Endodermal cell (in vitro differentiated cells): Measurements from ENCODE around the gene NAA50. TPM values are rescaled to one million over a fixed set of nuclear protein-coding genes. Genes with fewer than 3 reads are reported as not detected.

Source experiments
- DNase-seq: peaks from one replicate; pipeline ENCODE4 v3.0.0-alpha.2; 2017
- H3K27ac ChIP-seq: 2 replicates; pipeline ENCODE4 v1.5.1; 2013; ENCODE audit warnings: mild to moderate bottlenecking, low read depth, low read length, moderate library complexity
- H3K27me3 ChIP-seq: 2 replicates; pipeline ENCODE4 v1.6.1; 2013; ENCODE audit warnings: mild to moderate bottlenecking, low read length, moderate library complexity; ENCODE audit not compliant: insufficient read depth, control insufficient read depth, poor library complexity, severe bottlenecking
- H3K36me3 ChIP-seq: 2 replicates; pipeline ENCODE4 v1.7.0; 2013; ENCODE audit warnings: mild to moderate bottlenecking, low read length, moderate library complexity; ENCODE audit not compliant: control insufficient read depth, insufficient read depth
- H3K4me1 ChIP-seq: one replicate; pipeline ENCODE4 v1.7.0; 2013; ENCODE audit warnings: low read length; ENCODE audit not compliant: control insufficient read depth, insufficient read depth
- H3K4me3 ChIP-seq: 2 replicates; pipeline ENCODE4 v1.5.1; 2013; ENCODE audit warnings: mild to moderate bottlenecking, low read length, moderate library complexity
- H3K9ac ChIP-seq: 2 replicates; pipeline ENCODE4 v1.6.1; 2013; ENCODE audit warnings: mild to moderate bottlenecking, low read length, moderate library complexity; ENCODE audit not compliant: poor library complexity, severe bottlenecking; ENCODE audit errors: extremely low read depth
- H3K9me3 ChIP-seq: 2 replicates; pipeline ENCODE4 v1.6.1; 2013; ENCODE audit warnings: mild to moderate bottlenecking, low read length, moderate library complexity; ENCODE audit not compliant: control insufficient read depth
- H3K27ac Mint-ChIP-seq: 2 replicates; pipeline ENCODE4 v1.8.0; 2020; ENCODE audit warnings: mixed read lengths
- H3K27me3 Mint-ChIP-seq: 2 replicates; pipeline ENCODE4 v1.8.0; 2021; ENCODE audit warnings: mild to moderate bottlenecking, mixed read lengths; ENCODE audit not compliant: insufficient read depth
- H3K36me3 Mint-ChIP-seq: 2 replicates; pipeline ENCODE4 v1.8.0; 2020; ENCODE audit warnings: low read depth, mixed read lengths
- H3K4me1 Mint-ChIP-seq: 2 replicates; pipeline ENCODE4 v1.8.0; 2020; ENCODE audit warnings: mixed read lengths
- H3K4me3 Mint-ChIP-seq: 2 replicates; pipeline ENCODE4 v1.8.0; 2020; ENCODE audit warnings: mild to moderate bottlenecking, moderate library complexity, mixed read lengths
- H3K9me3 Mint-ChIP-seq: 2 replicates; pipeline ENCODE4 v1.8.0; 2020; ENCODE audit warnings: mild to moderate bottlenecking, mixed read lengths
- CTCF ChIP-seq: fragments of 200-600 bp; sonication (generic); conservative IDR thresholded peaks from 2 replicates; pipeline ENCODE4 v1.5.0; 2021; ENCODE audit warnings: antibody characterized with exemption, mild to moderate bottlenecking
- WGBS, 2 experiments: methylation state at CpG; one replicate each; pipeline versions ENCODE4 v1.1.5 to v1.1.7; 2013; ENCODE audit warnings: missing lambda C conversion rate in 2 of 2, mixed read lengths in 1 of 2; ENCODE audit not compliant: insufficient coverage in 1 of 2, insufficient read length in 1 of 2; 5-methylcytosine and 5-hydroxymethylcytosine counted together
- total RNA-seq, 2 donors: library from RNA; stranded (reverse); fragmentation: NEBNext Ultra II Directional in 1 of 2; extraction: Animal tissue kit (Norgen Biotek cat#: 25700) in 1 of 2; gene quantifications; 2 replicates in 1 of 2; 3 replicates in 1 of 2; pipeline ENCODE4 v1.2.1, GENCODE V29; 2021

NAA50 gene
- total RNA-seq, 2 donors from 2014 or later, result 137 to 150 TPM

DNA sequence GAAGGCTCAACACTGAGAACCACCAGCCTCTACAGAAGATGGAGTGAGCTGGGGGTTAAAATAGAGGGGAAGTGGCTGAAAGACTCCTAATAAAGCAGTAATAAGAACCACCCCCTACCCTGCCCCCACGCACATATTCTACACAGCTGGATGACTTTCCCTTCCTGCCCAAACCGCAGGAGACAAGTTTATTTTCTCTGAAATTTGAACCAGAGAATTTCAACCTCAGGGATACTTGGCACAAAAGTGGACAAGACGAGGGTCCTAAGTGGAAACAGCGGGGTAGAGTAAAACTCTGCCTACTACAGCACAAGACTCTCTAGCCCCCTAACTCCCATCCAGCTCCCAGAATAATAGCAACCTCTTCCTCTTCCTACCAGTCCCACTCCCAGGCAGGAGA is 78.0 kb downstream of the NAA50 start:
- Histone ChIP-seq H3K4me1 (no peaks in the 10 kb centered on the region), H3K27ac (no peak overlapping the region), H3K36me3 (peaks cover 9% of the 10 kb centered on the region), H3K9me3 (no peaks in the 10 kb centered on the region), H3K4me3 (no peak overlapping the region), H3K9ac (no peak overlapping the region), H3K27me3 (no peaks in the 10 kb centered on the region)
- Mint-ChIP-seq H3K36me3 (peaks cover 8% of the 10 kb centered on the region), H3K9me3 (no peaks in the 10 kb centered on the region), H3K4me1 (peaks cover 16% of the 10 kb centered on the region), H3K27ac (no peak overlapping the region), H3K27me3 (no peaks in the 10 kb centered on the region), H3K4me3 (no peak overlapping the region)
- DNase-seq, result no peak
- TF ChIP-seq CTCF, result no peak
- WGBS, 2 experiments, result 50 to 89% methylated on average over 1 to 4 of the region's 4 CpGs

Other genes with a start within 250 kb of the NAA50 start
- gene SPICE1, start 231.1 kb downstream of the NAA50 start, total RNA-seq, result 10 to 100 TPM; 20.7 to 36.2 TPM
- gene SIDT1, start 213.7 kb downstream of the NAA50 start, total RNA-seq, result not detected
- gene USF3, start 49.6 kb downstream of the NAA50 start, total RNA-seq, result 10 to 100 TPM; 15.5 to 17.6 TPM
- 10 to 100 TPM; 58.4 to 63.4 TPM for gene ATP6V1A, start 786 bp upstream of the NAA50 start, total RNA-seq
- gene GRAMD1C, start 92.5 kb upstream of the NAA50 start, total RNA-seq, result 1 to 10 TPM; 1.6 to 5.1 TPM
- gene ZDHHC23, start 201.8 kb upstream of the NAA50 start, total RNA-seq, result 10 to 100 TPM; 14.6 to 15.9 TPM